ENCODE data around the gene SIGLEC9.
"Not testable (repeated sequence)": the region's sequence is repeated elsewhere in the genome, so short reads cannot be mapped to it uniquely, and the experiment has no call there.

The SIGLEC9 gene

GRCh38 chr19:51125421-51126075 lies 842 bp downstream of the SIGLEC9 start:
- DNase-seq: no peak

- no peak for DNase-seq
These were observed 2.3 kb downstream of the SIGLEC9 start for GRCh38 chr19:51127032-51127431.

- peak; percentile 35 for DNase-seq
These were observed 3.0 kb downstream of the SIGLEC9 start for GRCh38 chr19:51127755-51128154.

GRCh38 chr19:51128227-51128626 lies 3.5 kb downstream of the SIGLEC9 start:
- no peak for DNase-seq

GRCh38 chr19:51129716-51130115 lies 5.0 kb downstream of the SIGLEC9 start:
- DNase-seq: no peak

GRCh38 chr19:51131780-51132680 lies 7.3 kb downstream of the SIGLEC9 start:
- peak; percentile 41 for DNase-seq

GRCh38 chr19:51135004-51135403 lies 10.3 kb downstream of the SIGLEC9 start:
- no peak for DNase-seq

- DNase-seq: no peak
These were observed 11.5 kb downstream of the SIGLEC9 start for GRCh38 chr19:51135986-51136762.

- no peak for DNase-seq
These were observed 12.3 kb downstream of the SIGLEC9 start for GRCh38 chr19:51136851-51137551.

GRCh38 chr19:51137792-51138425 lies 13.2 kb downstream of the SIGLEC9 start:
- DNase-seq: no peak

- DNase-seq: no peak
These were observed 13.9 kb downstream of the SIGLEC9 start for GRCh38 chr19:51138549-51138979.

- no peak for DNase-seq
These were observed 14.8 kb downstream of the SIGLEC9 start for GRCh38 chr19:51139299-51140014.

GRCh38 chr19:51140441-51140840 lies 15.7 kb downstream of the SIGLEC9 start:
- DNase-seq: no peak

- no peak for DNase-seq
These were observed 16.5 kb downstream of the SIGLEC9 start for GRCh38 chr19:51141181-51141580.

GRCh38 chr19:51142119-51142518 lies 17.4 kb downstream of the SIGLEC9 start, which contains the start of gene SIGLEC7:
SIGLEC7 (plus strand) TSS chr19:51142301; CDS start chr19:51142370, 69 bp downstream.
- no peak for DNase-seq

- DNase-seq: not testable (repeated sequence)
These were observed 18.2 kb downstream of the SIGLEC9 start for GRCh38 chr19:51142809-51143475.

- no peak for DNase-seq
These were observed 18.8 kb downstream of the SIGLEC9 start for GRCh38 chr19:51143486-51143885.

GRCh38 chr19:51144482-51145045 lies 19.9 kb downstream of the SIGLEC9 start:
- no peak for DNase-seq

GRCh38 chr19:51145916-51146493 lies 21.3 kb downstream of the SIGLEC9 start:
- DNase-seq: no peak

GRCh38 chr19:51146751-51147150 lies 22.0 kb downstream of the SIGLEC9 start:
- DNase-seq: no peak

Data from CD4-positive, alpha-beta T cell treated with Interleukin-4 for 4 hours (primary cell).